ENCODE results near the gene MYO5A. TPM values are rescaled to one million over a fixed set of nuclear protein-coding genes. Genes with fewer than 3 reads are reported as not detected.

Gene MYO5A
- total RNA-seq, 2 experiments from 2014 or later, result 31.8 to 42.0 TPM

GRCh38 chr15:52438047-52438446 is 90.6 kb downstream of the MYO5A start:
- Histone ChIP-seq H3K9me3 (ENCODE audit: low read length) (no peaks in the 10 kb centered on the region), H4K20me1 (ENCODE audit: insufficient read depth, low read length) (no peaks in the 10 kb centered on the region), H3K4me2 (ENCODE audit: low read length) (no peak overlapping the region), H3K4me1 (ENCODE audit: insufficient read depth, low read length, poor library complexity, severe bottlenecking) (no peaks in the 10 kb centered on the region), H2AFZ (ENCODE audit: low read length) (no peak overlapping the region), H3K4me3 (ENCODE audit: low read depth, low read length, poor library complexity, severe bottlenecking) (no peak overlapping the region), H3K79me2 (ENCODE audit: insufficient read depth, low read depth, low read length) (no peaks in the 10 kb centered on the region; the same call in 1 of the 2 replicates), H3K9me2 (ENCODE audit: insufficient read depth, low read length) (no peaks in the 10 kb centered on the region), H3K27ac (ENCODE audit: low read depth, low read length, poor library complexity, severe bottlenecking) (no peak overlapping the region), H3K36me3 (ENCODE audit: insufficient read depth, low read length) (no peaks in the 10 kb centered on the region)
- DNase-seq (ENCODE audit: low spot score), result no peak
- POLR2A ChIA-PET, result no interaction called here
- intact Hi-C loops (cut with micrococcal nuclease; ENCODE audit: unreplicated experiment), result no loop called here
- TF ChIP-seq CTCF (conservative IDR thresholded peaks at IDR 0.05; ENCODE audit: low read length), result no peak
- no TSS peak for BruUV-seq (replicated peaks)
- CTCF ChIA-PET (ENCODE audit: unreplicated experiment), result no interaction called here

- TF ChIP-seq CTCF (conservative IDR thresholded peaks at IDR 0.05; ENCODE audit: low read length) (no peak), EZH2phosphoT487 (IDR thresholded peaks at IDR 0.05; ENCODE audit: borderline replicate concordance, low read depth, low read length) (no peak)
- Histone ChIP-seq H3K4me3 (ENCODE audit: low read depth, low read length, poor library complexity, severe bottlenecking) (no peak overlapping the region), H3K4me1 (ENCODE audit: insufficient read depth, low read length, poor library complexity, severe bottlenecking) (no peaks in the 10 kb centered on the region), H4K20me1 (ENCODE audit: insufficient read depth, low read length) (no peaks in the 10 kb centered on the region), H2AFZ (ENCODE audit: low read length) (no peak overlapping the region), H3K36me3 (ENCODE audit: insufficient read depth, low read length) (no peaks in the 10 kb centered on the region), H3K27ac (ENCODE audit: low read depth, low read length, poor library complexity, severe bottlenecking) (no peak overlapping the region), H3K9me2 (ENCODE audit: insufficient read depth, low read length) (no peaks in the 10 kb centered on the region), H3K79me2 (ENCODE audit: insufficient read depth, low read depth, low read length) (no peaks in the 10 kb centered on the region; the same call in 1 of the 2 replicates), H3K4me2 (ENCODE audit: low read length) (no peak overlapping the region), H3K9me3 (ENCODE audit: low read length) (no peaks in the 10 kb centered on the region)
- intact Hi-C loops (cut with micrococcal nuclease; ENCODE audit: unreplicated experiment), result no loop called here
- no peak for DNase-seq (ENCODE audit: low spot score)
- BruUV-seq (replicated peaks), result no TSS peak
- POLR2A ChIA-PET, result interaction anchor here (0.9 kb wide), 1 partner anchor 12 kb away, joined by 4 read pairs; no protein-coding TSS in a partner anchor
- CTCF ChIA-PET (ENCODE audit: unreplicated experiment), result no interaction called here
These were observed 91.0 kb downstream of the MYO5A start for GRCh38 chr15:52437646-52438045.

- Histone ChIP-seq H4K20me1 (ENCODE audit: insufficient read depth, low read length) (no peaks in the 10 kb centered on the region), H3K9me3 (ENCODE audit: low read length) (no peaks in the 10 kb centered on the region), H3K79me2 (ENCODE audit: insufficient read depth, low read depth, low read length) (no peaks in the 10 kb centered on the region; the same call in 1 of the 2 replicates), H3K4me1 (ENCODE audit: insufficient read depth, low read length, poor library complexity, severe bottlenecking) (no peaks in the 10 kb centered on the region), H3K9me2 (ENCODE audit: insufficient read depth, low read length) (no peaks in the 10 kb centered on the region), H3K27ac (ENCODE audit: low read depth, low read length, poor library complexity, severe bottlenecking) (no peak overlapping the region), H2AFZ (ENCODE audit: low read length) (no peak overlapping the region), H3K4me3 (ENCODE audit: low read depth, low read length, poor library complexity, severe bottlenecking) (no peak overlapping the region), H3K36me3 (ENCODE audit: insufficient read depth, low read length) (no peaks in the 10 kb centered on the region), H3K4me2 (ENCODE audit: low read length) (no peak overlapping the region)
- POLR2A ChIA-PET, result interaction anchor here (0.9 kb wide), 1 partner anchor 13 kb away, joined by 4 read pairs; no protein-coding TSS in a partner anchor
- intact Hi-C loops (cut with micrococcal nuclease; ENCODE audit: unreplicated experiment), result no loop called here
- no peak for DNase-seq (ENCODE audit: low spot score)
- BruUV-seq (replicated peaks), result no TSS peak
- TF ChIP-seq EZH2phosphoT487 (IDR thresholded peaks at IDR 0.05; ENCODE audit: borderline replicate concordance, low read depth, low read length) (no peak), CTCF (conservative IDR thresholded peaks at IDR 0.05; ENCODE audit: low read length) (no peak)
- CTCF ChIA-PET (ENCODE audit: unreplicated experiment), result no interaction called here
These were observed 91.7 kb downstream of the MYO5A start for GRCh38 chr15:52436981-52437380.
